ENCODE results near the gene DCTN3.

The DCTN3 gene

GRCh38 chr9:34620061-34620994 lies at the start of gene DCTN3:
Gene DCTN3 (minus strand): TSS chr9:34620495. CDS start chr9:34620464, 31 bp downstream.
- peak; percentile 75 for DNase-seq (ENCODE audit: low read depth)

- peak; percentile 76 for DNase-seq (ENCODE audit: low read depth)
These were observed 45.3 kb upstream of the DCTN3 start for GRCh38 chr9:34665381-34666250.

- no peak for DNase-seq (ENCODE audit: low read depth)
These were observed 44.7 kb upstream of the DCTN3 start for GRCh38 chr9:34665067-34665380.

GRCh38 chr9:34664281-34665066 lies 44.2 kb upstream of the DCTN3 start:
- DNase-seq (ENCODE audit: low read depth): peak; percentile 13

- no peak for DNase-seq (ENCODE audit: low read depth)
These were observed 43.0 kb upstream of the DCTN3 start for GRCh38 chr9:34663303-34663605.

- no peak for DNase-seq (ENCODE audit: low read depth)
These were observed 42.4 kb upstream of the DCTN3 start, which contains the start of gene CCL27 for GRCh38 chr9:34662526-34663302. Gene CCL27 (minus strand): TSS chr9:34662657. CDS start chr9:34662633, 24 bp downstream.

GRCh38 chr9:34659592-34660253 lies 39.4 kb upstream of the DCTN3 start:
- no peak for DNase-seq (ENCODE audit: low read depth)

GRCh38 chr9:34658461-34658860 lies 38.2 kb upstream of the DCTN3 start:
- DNase-seq (ENCODE audit: low read depth): no peak

DNA sequence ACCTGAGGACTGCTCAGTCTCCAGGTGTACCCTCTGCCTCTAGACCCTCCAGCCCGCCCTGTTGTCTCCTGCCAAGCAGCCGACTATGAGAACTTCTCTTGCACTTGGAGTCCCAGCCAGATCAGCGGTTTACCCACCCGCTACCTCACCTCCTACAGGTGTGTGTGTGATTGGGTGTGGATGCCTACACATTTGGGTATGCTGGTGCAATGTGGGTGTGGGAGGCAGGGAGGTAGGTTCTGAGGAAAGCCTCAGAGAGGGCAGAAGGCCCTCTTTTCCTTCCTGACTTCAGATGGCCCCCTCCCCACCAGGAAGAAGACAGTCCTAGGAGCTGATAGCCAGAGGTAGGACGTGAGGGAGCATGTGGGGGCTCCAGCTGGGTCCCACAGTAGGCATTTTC lies 36.7 kb upstream of the DCTN3 start:
- no peak for DNase-seq (ENCODE audit: low read depth)

GRCh38 chr9:34655394-34655793 lies 35.1 kb upstream of the DCTN3 start:
- DNase-seq (ENCODE audit: low read depth): no peak

GRCh38 chr9:34654323-34655051 lies 34.2 kb upstream of the DCTN3 start:
- DNase-seq (ENCODE audit: low read depth): no peak

- no peak for DNase-seq (ENCODE audit: low read depth)
These were observed 33.1 kb upstream of the DCTN3 start for GRCh38 chr9:34653151-34654072.

DNA sequence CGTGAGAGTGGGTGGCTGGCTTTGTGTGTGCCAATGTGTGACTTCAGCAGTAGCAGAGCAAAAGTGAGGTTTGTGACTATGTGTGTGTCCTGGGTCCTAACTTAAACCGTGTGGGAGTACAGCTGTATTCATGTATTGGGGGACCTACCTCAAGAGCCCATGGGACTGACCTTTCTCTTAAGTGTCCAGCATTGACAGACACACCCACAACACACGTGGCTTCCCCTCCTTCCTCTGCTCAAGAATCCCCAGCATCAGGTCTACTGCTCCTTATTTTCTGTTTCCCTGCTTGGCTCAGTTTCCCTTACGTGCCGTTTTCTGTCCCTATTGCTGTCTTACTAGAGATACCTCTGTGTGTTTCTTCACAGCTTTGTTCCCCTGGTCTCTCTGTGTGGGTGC lies 32.3 kb upstream of the DCTN3 start:
- DNase-seq (ENCODE audit: low read depth): no peak

DNA sequence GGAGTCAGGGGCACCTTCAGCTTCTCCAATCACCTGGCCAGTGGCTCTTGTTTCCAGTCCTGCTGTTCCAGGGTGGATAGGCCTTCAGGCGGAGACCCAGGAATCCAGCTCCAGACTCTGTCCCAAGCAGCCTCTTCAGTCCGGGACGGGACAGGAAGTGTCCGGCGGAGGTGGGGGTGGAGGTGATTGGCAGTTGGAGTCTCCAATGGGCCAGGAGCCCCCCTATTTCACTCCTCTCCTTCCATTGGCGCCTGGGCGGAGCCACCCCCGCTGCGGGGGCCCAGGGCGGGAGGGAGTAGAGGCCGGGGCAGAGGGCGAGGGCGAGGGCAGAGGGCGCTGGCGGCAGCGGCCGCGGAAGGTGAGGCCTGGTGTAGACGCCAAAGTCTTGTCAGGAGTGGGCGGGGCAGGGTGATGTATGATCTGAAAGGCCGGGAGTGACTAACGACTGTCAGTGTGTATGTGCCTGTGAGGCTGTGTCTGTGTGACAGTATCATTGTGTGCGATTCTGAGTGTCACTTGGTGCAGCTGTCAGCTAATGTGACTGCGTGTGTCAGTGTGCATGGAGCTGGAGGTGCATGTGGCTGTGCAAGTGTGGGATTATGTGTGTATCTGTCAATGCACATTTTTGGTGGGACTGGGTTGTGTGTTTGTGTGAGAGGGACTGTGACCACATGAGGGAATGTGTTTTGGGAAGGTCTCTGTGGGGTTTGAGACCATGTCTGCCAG lies 31.7 kb upstream of the DCTN3 start, which contains the start of gene IL11RA:
Gene IL11RA (plus strand): TSS at position 310 of the 726 bp plus-strand sequence. CDS start 3,033 bp downstream, outside the sequence.
- DNase-seq (ENCODE audit: low read depth): no peak

DNA sequence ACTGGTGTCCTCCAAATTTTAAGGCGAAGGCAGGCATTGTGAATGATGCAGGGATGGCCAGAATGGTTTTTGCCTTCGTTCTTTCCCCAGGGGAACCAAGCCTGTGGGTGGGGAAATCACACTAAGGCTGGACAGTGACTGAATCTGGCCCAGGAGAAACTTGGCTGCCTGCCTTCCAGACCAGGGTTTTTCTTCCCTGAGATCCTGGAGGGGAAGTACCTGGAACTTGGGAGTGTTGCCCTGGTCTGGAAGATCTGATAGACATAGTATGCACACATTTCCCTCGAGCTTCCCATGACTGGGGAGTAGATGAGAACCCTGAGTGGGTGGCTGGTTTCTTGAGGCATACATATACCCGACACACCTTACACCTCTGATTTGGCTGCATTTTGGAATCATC lies 31.0 kb upstream of the DCTN3 start:
- DNase-seq (ENCODE audit: low read depth): no peak

GRCh38 chr9:34650816-34651215 lies 30.5 kb upstream of the DCTN3 start:
- no peak for DNase-seq (ENCODE audit: low read depth)

- no peak for DNase-seq (ENCODE audit: low read depth)
These were observed 28.4 kb upstream of the DCTN3 start for GRCh38 chr9:34648673-34649072.

DNA sequence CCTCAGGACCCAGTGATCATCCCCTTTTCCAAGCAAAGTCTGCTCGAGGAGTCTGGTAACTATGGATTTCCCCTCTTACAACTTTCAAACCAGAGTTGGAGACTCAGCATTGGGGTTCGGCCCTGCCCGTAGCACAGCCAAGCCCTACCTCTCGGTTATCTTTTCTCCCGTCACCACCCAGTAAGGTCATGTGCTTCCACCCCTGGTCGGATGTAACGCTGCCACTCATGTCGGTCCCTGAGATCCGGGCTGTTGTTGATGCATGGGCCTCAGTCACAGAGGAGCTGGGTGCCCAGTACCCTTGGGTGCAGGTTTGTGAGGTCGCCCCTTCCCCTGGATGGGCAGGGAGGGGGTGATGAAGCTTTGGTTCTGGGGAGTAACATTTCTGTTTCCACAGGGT lies 27.4 kb upstream of the DCTN3 start:
- no peak for DNase-seq (ENCODE audit: low read depth)

DNA sequence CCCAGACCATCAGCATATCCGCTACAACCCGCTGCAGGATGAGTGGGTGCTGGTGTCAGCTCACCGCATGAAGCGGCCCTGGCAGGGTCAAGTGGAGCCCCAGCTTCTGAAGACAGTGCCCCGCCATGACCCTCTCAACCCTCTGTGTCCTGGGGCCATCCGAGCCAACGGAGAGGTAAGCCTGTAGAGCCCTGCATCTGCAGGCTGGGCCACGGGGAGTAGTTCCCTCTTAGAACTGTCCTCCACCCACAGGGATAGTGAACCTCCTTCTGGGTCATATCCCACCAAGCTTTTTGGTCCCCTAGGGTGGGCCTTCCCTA lies 26.7 kb upstream of the DCTN3 start:
- no peak for DNase-seq (ENCODE audit: low read depth)
